Measurements from ENCODE around the gene SF3B5.

- no peak for TF ChIP-seq CTCF (IDR thresholded peaks at IDR 0.05)
- no peak for TF ChIP-seq POLR2A (IDR thresholded peaks at IDR 0.05)
These were observed 47.7 kb upstream of the SF3B5 start for GRCh38 chr6:144143106-144143505.
